Inflammatory macrophage (primary cell): ENCODE results near the gene SMDT1.
"Not testable (repeated sequence)": the region's sequence is repeated elsewhere in the genome, so short reads cannot be mapped to it uniquely, and the experiment has no call there.

Experiments used
- DNase-seq, 2 donors: peaks; one replicate each; pipeline ENCODE4 v3.0.0-alpha.2; 2020 to 2022

Gene SMDT1

DNA sequence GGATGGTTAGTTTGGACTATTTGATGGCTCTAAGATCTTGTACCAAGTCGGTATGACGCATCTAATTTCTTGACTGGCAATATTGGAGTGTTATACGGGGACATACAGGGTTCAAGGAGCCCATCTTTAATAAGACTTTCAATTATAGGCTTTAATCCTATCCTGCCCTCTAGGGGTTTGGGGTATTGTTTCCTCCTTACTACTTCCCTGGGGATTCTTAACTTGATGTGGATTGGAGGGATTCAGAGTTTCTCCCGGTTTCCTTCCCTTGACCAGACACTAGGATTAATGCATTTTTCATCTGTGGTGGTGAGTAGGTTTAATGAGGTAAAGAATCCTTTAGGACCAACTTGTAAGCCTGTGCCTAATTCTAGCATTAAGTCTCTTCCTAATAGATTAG, 32.3 kb downstream of the SMDT1 start:
- DNase-seq = no peak

DNA sequence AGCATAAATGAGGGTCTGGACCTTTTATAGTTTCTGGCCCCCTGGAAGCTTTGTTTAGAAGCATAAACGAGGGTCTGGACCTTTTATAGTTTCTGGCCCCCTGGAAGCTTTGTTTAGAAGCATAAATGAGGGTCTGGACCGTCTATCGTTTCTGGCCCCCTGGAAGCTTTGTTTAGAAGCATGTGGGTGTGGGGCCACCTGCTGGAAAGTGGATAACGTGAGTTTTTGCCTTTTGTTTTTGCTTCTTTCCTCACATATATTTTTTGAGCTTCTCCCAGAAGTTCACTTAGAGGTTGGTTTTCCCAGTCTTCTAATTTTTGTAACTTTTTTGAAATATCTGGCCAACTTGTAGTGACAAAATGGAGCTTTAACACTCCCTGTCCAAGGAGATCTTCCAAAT, 33.3 kb downstream of the SMDT1 start:
- DNase-seq = not testable (repeated sequence)

DNA sequence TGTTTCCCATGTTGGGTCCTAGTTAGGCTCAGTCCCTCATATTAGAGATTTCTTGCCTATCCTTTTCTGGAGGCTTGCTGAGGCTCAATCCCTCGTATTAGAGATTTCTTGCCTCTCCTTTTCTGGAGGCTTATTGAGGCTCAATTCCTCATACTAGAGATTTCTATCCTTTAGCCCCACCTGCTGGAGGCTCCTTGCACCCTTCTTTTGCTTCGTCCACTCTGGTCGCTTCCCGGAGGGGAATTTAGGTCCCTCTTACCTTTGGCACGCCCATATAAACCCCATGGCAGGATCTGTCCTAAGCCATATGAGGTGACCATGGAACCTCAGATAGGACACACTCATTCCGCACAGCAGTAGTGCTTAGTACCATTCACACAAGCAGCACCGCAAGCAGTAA, 35.2 kb downstream of the SMDT1 start:
- peak; percentile 9 to 17 for DNase-seq

DNA sequence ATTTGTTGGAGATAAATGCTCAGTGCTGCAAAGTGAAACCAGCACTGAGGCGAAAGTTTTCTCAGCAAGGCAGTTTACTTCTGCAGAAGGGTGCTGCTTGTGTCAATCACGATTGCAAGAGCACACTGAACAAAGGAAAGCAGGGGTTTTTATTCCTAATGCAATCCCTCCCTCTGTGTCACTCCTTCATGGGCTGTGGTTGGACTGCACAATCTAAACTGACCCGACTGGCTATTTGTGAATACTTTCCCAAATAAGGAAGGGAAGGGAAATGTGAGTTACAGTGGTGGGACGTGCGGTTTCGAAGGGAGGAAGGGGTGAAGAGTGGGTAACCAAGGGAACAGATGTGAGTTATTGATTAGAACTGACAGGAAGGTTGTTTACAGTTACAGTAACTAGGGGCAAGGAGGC, 35.9 kb downstream of the SMDT1 start:
- not testable (repeated sequence) for DNase-seq

DNA sequence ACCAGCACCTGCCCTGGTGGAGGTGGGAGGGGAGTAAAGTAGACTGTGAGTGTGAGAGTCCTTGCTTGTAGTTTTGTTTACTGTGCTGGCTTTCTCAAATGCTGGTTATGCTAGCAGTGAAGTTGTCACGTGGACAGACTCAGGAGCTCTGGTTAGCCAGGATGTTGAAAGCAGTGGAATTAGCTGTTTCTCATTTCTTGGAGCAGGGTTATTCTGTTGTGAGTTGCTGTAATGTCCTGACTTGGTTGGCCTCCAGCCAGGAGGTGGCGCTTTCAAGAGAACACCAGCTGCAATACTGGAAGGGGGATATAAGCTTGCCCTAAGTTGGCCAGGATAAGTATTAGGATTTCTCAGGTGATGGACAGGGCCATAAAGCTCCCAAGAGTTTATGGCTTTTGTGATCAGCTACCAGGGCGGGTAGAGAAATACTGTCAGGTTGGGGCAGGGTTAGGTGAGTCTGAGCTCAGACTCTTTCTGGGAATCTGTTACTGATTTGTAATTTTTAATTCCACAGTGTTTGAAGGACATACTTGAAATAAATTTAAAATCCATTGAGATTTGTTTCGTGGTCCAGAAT, 37.4 kb downstream of the SMDT1 start:
- no peak for DNase-seq

DNA sequence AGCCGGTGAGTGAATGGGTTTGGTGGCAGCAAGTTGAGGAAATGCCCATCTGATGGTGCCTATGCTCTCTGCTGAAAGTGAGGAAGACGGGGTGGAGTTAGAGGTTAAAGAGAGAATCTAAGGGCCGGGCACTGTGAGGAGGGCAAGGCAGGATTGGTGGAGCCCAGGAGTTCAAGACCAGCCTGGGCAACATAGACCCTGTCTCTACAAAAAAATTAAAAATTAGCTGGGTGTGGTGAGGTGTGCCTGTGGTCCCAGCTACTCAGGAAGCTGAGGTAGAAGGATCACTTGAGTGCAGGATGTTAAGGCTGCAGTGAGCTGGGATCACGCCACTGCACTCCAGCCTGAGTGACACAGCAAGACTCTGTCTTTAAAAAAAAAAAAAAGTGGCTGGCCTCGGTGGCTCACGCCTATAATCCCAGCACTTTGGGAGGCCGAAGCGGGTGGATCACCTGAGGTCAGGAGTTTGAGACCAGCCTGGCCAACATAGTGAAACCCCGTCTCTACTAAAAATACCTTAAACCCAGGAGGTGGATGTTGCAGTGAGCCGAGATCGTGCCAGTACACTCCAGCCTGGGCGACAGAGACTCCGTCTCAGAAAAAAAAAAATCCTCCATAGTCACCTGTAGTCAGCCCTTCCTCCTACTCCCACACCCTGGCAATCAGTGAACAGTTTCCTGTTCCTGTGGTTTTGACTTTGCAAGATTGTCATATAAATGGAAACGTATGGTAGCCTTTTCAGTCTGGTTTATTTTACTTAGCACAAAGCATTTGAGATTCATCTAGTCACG, 40.9 kb downstream of the SMDT1 start:
- peak; percentile 7 to 15 for DNase-seq

DNA sequence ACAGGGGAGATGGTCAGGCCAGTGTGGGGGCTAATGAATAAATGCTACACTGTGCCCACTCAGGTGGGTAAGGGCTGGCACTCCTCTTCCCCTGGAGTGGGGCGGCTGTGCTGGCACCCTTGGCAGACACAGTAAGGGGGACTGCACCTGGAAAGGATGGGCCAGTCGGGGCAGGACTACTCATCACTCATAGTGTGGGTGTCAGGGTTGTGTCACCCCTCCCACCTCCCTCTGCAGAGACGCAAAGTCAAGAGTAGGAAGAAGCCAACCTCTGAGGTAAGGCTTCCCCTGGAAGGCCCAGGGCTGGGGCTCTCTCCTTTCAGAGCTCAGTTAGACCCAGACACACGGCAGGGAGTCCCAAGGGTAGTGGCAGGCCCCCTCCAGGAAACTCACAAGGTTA, 44.0 kb downstream of the SMDT1 start:
- not testable (repeated sequence) for DNase-seq

DNA sequence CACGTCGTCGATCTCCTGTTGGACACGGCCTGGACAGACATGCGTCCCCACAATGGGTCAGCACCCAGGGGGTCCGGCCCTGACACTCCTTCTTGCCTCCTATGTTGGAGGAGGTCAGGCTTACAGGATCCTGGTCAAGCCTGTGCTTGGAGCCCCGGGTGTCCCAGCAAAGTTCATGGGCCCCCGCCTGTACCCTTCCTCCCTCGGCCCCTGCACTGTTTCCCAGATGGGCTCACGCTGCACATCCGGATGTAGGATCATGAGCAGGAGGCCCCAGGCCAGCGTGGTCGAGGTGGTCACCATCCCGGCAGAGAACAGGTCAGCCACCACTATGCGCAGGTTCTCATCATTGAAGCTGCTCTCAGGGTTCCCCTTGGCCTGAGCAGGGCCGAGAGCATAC, 48.1 kb downstream of the SMDT1 start:
- DNase-seq = no peak

DNA sequence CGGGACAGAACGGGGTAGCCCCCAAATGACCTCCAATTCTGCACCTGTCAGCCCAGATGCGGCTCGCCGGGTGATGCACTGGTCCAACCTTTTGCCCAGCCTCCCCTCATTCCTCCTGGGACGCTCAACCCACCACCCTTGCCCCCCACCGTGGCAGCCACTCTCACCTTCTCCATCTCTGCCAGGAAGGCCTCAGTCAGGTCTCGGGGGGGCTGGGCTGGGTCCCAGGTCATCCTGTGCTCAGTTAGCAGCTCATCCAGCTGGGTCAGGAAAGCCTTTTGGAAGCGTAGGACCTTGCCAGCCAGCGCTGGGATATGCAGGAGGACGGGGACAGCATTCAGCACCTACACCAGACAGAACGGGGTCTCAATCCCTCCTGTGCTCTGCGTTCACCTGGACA, 48.5 kb downstream of the SMDT1 start:
- DNase-seq = not testable (repeated sequence)

DNA sequence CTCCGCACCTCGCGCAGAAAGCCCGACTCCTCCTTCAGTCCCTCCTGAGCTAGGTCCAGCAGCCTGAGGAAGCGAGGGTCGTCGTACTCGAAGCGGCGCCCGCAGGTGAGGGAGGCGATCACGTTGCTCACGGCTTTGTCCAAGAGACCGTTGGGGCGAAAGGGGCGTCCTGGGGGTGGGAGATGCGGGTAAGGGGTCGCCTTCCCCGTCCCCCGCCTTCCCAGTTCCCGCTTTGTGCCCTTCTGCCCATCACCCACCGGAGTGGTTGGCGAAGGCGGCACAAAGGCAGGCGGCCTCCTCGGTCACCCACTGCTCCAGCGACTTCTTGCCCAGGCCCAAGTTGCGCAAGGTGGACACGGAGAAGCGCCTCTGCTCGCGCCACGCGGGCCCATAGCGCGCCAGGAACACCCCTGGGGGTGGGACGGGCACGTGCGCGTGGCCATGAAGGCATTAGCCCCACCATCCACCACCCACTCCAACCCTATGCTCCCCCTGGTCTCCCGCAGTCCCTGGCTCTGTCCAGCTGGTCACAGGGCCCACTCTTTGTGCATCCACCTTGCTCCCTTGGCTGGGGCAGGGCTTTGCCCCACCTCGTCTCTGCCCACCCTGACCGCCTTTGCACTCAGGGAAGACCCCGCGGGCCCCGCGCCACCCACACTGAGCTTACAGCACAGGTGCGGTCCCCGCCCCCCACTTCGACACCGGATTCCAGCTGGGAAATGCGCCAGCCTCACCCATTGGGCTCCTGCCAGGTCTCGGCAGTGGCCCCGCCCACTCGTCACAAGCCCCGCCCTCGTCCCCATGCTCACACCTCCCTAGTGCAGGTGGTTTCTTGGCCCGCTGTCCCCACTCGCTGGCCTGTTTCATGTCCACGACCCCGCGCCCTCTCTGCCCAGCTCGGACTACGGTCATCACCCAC, 49.5 kb downstream of the SMDT1 start:
- DNase-seq = not testable (repeated sequence)

DNA sequence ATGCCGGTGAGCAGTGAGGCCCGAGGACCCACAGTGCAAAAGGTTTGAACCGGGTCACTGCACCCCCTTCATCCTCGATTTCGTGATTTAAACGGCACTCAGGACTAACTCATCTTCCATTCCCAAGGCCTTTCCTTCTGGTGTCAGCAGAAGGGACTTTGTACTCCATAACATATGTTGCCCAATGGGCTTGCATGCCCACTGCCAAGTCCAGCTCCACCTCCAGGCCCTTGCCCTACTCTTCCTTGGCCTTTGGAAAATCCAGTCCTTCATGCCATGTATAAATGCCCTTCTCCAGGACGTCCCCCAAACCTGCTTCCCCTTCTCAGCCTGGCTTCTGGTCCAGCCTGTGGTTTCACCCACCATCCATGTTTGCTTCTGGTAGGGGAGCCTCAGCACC, 50.7 kb downstream of the SMDT1 start:
- DNase-seq = not testable (repeated sequence)

DNA sequence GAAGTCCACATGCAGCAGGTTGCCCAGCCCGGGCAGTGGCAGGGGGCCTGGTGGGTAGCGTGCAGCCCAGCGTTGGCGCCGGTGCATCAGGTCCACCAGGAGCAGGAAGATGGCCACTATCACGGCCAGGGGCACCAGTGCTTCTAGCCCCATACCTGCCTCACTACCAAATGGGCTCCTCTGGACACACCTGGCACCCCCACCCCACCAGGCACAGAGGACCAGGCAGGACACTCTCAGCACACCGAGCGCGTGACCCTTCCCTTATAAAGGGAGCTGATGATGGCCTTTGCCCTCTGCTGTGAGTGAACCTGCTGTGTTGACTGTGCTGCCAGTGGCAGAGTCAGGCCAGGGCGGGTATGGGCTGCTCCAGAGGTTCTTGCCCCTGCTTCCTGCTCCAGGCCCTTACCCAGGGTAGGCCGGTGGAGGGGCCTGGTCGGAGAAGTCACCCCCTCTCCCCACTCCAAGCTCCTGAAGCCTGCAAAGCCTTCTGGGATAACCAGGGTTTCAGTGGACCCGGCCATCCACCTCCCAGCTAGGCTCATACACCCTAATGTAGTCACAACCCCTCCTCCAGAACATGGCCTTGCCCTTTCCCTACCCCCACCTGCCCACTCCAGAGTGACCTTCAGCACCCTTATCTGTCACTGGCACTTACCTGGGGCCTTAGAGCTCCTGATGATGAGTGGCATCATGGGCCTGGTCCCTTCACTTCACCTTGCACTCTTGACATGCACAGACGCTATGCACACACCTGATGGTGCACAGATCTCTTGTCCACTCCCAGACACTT, 51.3 kb downstream of the SMDT1 start, which contains the start of gene CYP2D6:
Gene CYP2D6 (minus strand): TSS at position 172 of the 793 bp plus-strand sequence. CDS start 19 bp downstream, at position 153.
- DNase-seq = not testable (repeated sequence)

DNA sequence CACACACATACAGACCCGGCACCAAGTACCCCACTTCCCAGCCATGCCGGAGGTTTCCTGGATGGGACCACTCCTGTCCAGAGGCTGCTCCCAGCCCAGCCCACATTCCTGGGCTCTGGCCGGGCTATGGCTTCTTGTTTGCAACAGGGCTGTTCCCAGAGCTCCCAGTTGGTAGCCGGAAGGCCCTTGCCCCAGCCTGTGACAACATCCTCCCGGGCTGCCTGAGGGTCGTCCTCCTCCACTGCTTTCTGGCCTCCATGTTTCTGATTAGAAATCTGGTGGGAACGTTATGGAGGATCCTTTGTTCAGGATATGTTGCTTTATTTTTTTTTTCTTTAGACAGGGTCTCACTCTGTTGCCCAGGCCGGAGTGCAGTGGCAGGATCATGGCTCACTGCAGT, 52.1 kb downstream of the SMDT1 start:
- DNase-seq = no peak

DNA sequence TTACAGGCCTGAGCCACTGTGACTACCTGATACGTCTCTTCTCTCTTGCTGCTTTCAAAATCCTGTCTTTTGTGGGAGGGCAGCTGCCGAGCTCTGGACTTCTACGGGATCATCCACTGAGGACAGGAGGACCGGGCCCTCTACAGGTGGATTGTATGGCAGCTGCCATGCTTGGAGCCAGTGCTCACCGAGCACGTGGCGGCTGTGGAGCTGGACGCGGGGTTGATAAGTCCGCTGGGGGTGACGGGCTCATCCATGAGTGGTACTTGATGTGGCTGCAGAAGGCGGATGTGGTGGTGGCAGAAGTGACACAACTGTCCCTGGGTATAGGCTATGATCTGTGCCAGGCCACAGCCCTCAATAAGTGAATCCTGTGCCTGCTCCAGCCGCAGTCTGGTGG, 53.0 kb downstream of the SMDT1 start:
- DNase-seq = no peak
